ENCODE results near the gene TBX15.
"Not testable (repeated sequence)": the region's sequence is repeated elsewhere in the genome, so short reads cannot be mapped to it uniquely, and the experiment has no call there.

Gene TBX15

DNA sequence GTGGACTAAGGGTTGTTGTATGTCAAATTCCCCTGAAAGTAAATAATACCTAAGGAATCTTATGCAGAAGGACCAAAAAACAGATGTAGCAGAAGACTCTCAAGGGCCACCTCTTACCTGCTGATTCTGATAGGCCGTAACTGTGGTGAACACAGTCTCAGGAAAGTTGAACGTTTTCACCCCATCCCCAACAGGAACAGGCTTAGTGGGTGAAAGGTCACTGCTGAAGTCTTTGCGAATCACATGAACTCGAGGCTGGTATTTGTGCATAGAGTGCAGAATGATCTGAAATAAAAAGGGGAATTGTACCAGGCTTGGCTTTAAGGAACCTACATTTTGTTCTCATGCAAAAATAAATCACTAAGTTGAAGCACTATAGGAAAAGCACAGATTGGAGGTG is 64.8 kb downstream of the TBX15 start:
- no peak for DNase-seq

- DNase-seq, result no peak
Measured at GRCh38 chr1:118921994-118922393, 66.1 kb downstream of the TBX15 start.

GRCh38 chr1:118920124-118920717 is 67.9 kb downstream of the TBX15 start:
- no peak for DNase-seq

DNA sequence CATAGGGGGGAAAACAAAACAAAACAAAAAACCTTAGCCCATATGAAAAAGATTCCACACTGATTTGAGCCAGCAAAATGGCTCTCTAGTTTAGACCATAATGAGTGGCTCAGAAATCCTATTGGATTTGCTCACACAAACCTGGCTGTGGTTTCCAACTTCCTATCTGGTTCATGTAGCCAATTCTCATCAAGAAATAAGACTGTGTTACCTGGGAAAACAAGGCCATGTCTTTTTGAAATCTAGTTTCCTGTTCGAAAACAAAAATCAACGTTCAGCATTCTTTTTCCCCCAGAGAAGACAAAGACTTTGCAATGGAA is 69.2 kb downstream of the TBX15 start:
- DNase-seq, result no peak

DNA sequence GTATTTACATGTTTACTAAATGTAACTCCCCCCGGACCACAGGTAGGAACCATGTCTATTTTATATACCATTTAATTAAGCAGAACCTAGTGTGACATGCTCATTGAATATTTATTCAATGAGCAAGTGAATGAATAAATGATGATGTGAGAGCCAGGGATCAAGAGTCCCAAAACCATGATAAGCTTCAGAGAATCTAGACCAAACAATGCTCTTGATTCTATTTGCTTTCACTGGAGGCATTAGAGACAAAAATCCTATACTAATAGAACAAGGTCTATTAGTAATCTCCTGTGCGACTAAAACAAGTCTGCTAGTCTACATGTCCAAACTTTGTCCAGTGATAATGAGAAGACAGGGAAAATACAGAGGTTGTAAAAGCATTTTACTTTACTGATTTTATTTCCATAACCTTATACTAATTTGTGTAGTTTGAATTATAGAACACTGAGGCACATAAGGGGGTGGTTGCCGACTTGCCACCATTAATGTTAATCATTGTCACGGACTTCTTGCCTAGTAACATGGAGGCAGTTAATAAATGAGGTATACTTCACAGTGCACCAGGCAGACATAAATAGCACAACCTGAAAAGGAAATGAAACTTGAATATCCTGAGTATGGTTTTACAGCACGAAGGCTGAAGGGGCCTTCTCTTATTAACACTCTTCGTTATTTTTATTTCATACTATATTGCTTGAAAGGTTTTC is 69.8 kb downstream of the TBX15 start:
- no peak for DNase-seq

- DNase-seq, result not testable (repeated sequence)
Measured at GRCh38 chr1:118916346-118916745, 71.8 kb downstream of the TBX15 start.

- DNase-seq, result no peak
Measured at GRCh38 chr1:118914379-118915161, 73.6 kb downstream of the TBX15 start.

- DNase-seq, result no peak
Measured at GRCh38 chr1:118913818-118914217, 74.3 kb downstream of the TBX15 start.

DNA sequence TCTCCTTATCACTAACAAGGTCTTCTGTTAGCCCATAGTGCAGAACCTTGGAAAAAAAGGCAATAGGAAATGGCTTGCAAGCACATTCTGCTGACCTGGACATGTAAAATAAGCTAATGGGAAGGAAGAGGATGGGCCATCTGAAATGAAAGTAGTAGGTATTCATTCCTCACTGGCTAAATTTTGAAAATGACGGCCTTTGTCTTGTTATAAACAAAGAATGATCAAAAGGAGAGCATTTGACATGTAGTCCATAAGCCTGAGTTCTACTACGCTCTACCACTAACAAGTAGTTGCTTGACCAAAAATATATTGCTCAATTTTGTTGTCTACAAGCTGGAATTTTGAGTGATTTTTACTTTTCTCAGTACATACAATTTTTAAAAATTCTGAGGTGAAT is 75.6 kb downstream of the TBX15 start:
- DNase-seq, result no peak

GRCh38 chr1:118911571-118911970 is 76.6 kb downstream of the TBX15 start:
- DNase-seq, result no peak

GRCh38 chr1:118907466-118907865 is 80.7 kb downstream of the TBX15 start:
- no peak for DNase-seq

GRCh38 chr1:118905671-118906070 is 82.5 kb downstream of the TBX15 start:
- no peak for DNase-seq

GRCh38 chr1:118905196-118905595 is 82.9 kb downstream of the TBX15 start:
- no peak for DNase-seq

DNA sequence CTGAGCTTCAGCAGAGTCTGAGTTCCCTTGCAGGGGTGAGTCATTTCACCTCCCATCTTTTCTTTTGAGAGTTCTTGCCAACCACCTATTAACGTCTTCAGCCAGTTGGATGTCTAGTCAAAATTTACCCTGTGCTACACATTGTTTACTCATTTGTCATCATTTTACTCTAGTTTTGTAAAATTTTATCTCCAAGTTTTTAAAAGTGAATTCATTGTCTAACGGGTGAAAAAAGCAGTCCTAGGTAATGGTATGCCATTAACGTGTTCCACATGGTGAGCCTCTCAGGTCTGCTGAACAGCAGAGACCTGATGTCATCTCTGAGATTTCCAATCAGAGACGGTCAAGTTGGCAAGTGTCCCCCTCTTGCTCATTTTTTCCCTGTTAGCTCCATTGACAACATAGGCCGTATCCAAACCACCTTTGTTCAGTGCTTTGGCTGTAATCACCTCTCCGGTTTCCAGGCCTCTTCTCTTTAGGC is 85.4 kb downstream of the TBX15 start:
- DNase-seq, result no peak

DNA sequence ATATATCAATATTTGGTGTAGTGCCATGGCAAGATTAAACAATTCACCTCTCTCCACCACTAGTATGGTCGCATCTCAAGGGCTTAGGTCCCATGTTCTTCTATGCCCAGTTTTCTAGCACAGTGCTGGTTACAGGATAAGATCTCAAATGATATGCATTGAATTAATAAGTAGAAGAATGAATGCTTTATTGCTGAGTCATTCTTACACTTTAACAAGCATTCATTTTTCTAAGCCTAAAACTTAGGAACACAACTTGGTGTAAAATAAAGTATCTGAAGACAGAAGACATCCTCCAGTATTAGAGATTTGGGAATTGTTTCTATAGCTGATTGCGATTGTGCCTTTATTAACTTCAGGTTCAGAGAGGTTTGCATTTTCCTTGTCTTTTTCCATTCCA is 85.8 kb downstream of the TBX15 start:
- DNase-seq, result no peak

DNA sequence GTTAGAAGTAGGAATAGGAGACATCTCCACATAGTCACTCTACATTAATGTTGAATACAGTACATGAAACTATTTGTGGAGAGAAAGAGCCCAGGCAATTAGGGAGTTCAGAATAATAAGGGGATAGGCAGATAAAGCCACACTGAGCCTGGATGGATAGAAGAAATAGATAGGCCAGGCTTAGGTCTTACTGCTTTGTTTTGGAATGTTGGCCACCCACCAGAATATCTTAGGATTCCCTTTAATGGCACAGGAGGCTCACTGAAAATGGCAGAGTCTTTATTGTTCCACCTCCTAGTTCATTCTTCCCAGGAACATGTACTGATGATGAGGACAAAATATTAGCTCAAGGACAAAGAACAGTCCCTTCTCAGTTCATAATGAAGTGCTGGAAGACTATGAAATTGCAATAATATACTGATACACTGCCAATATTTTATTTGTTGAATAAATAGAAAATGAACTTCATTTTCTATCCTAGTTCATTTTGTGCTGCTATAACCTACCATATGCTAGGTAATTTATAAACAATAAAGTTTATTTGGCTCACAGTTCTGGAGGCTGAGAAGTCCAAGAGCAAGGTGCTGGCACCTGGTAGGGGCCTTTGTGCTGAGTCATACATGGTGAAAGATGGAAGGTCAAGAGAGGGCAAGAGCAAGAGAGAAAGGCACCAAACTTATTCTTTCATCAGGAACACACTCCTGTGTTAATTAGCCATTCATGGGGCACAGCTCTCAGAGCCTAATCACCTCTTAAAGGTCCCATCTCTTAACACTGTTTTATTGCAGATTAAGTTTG is 87.3 kb downstream of the TBX15 start:
- DNase-seq, result no peak

GRCh38 chr1:118899340-118899739 is 88.8 kb downstream of the TBX15 start:
- DNase-seq, result no peak

DNA sequence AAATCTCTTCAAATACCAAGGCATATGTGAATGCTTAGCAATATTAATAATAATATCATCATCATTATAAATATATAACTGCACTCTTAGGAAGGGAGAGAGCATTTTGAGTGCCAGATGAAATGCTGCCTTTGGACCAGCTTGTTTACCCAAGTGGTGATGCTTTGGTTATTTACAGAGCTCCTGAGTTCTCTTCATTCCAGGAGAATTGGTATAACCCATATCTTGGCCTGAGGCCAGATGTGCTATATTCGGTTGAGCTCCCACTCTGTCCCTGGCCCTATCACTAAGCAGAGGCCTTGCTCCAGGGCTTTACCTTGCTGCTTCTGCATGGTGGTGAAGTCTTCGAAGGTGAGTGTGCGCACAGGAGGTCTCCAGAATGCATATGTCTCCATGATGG is 89.4 kb downstream of the TBX15 start:
- no peak for DNase-seq

GRCh38 chr1:118896416-118896815 is 91.7 kb downstream of the TBX15 start:
- no peak for DNase-seq

DNA sequence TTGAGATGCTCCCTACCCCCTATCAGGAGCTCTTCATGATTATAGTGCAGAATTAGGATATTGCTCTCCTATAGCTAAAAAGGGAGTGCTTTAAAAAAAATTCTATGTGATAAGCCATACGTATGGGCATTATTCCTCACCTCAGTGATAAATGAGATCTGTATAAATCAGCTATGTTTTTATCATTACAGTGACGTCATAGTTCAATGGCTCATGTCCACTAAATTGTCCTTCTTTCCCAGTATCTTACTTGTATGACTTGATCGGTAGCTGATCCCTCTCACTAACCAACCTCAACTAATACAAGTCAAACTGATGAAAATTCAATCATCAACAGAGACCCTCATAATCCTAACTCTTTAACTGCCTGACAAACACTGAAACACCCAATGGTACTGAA is 93.3 kb downstream of the TBX15 start:
- no peak for DNase-seq

GRCh38 chr1:118890851-118891384 is 97.2 kb downstream of the TBX15 start:
- no peak for DNase-seq

DNA sequence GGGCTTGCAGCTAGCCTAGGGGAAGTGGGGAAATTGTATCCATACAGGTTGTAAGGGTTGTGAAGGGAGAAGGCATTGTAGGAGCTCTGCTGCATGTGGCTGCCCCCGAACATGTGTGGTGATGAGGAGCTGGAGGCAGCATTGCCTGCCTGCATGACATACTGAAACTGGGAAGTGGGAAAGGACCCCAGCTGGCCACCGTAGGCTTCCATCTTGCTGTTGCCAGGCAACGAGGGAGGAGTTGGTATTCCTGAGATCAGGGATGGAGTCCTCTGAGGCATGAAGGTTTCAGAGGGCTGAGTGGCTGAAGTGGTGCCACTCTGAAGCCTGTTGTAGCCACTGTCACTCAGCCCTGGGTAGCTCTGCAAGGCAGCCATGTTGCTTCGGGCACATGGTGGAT is 103.2 kb downstream of the TBX15 start:
- no peak for DNase-seq

DNA sequence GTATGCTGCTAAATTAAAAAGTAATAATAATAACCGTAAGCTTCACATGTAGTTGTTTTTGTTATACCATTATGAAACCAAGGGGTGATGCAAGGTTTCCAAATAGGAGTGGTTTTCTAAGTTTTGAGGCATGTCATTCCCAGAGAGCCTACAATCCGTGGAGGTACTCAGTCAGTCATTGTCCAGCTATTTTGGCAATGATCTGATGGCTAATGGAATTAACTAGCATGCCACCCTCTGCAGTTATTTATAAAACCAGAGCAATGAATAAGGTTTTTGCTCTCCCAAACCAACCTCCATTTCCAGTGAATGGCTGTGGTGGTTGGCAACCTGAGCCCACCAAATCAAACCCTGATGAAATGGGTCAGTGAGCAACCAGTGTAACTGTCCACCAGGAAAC is 106.4 kb downstream of the TBX15 start:
- no peak for DNase-seq

All from NCI-H1105 treated with DMSO at 0.1 percent for 48 hours (cell line).